HEK293 (cell line): ENCODE data around the gene DGKB.

Source experiments
- CTCF ChIA-PET: fragments of 350-600 bp; formaldehyde crosslinking; extraction: SDS; loops from one replicate; lab custom pipeline; 2021; ENCODE audit warnings: antibody characterized with exemption; lab: Yijun Ruan, JAX
- POLR2A ChIA-PET: fragments of 300-600 bp; formaldehyde crosslinking; extraction: SDS; loops from one replicate; lab custom pipeline; 2020; ENCODE audit warnings: antibody characterized with exemption, inconsistent platforms; lab: Yijun Ruan, JAX
- H3K27ac ChIP-seq: fragments of 200-500 bp; sonication (Bioruptor generic); 2 replicates; pipeline ENCODE4 v1.5.1; 2014; ENCODE audit warnings: low read depth, low read length, control low read depth, inconsistent platforms; ENCODE audit errors: extremely low read depth
- H3K36me3 ChIP-seq, 2 experiments: fragments of 200-500 bp in 1 of 2; sonication (Bioruptor generic) in 1 of 2; 1 replicate in 1 of 2; 2 replicates in 1 of 2; pipeline ENCODE4 v1.5.1; 2014 to 2017; ENCODE audit warnings: inconsistent platforms in 2 of 2, low read length in 2 of 2; ENCODE audit not compliant: control insufficient read depth in 2 of 2, insufficient read depth in 1 of 2
- H3K4me1 ChIP-seq: fragments of 200-500 bp; sonication (Bioruptor generic); 2 replicates; pipeline ENCODE4 v1.5.1; 2014; ENCODE audit warnings: mild to moderate bottlenecking, low read length, inconsistent platforms; ENCODE audit not compliant: control insufficient read depth, insufficient read depth
- H3K4me3 ChIP-seq: 2 replicates; pipeline ENCODE4 v1.5.1; 2011; ENCODE audit warnings: low read depth, mild to moderate bottlenecking, control low read depth, low read length, moderate library complexity
- H3K9me3 ChIP-seq: fragments of 200-500 bp; sonication (Bioruptor generic); 2 replicates; pipeline ENCODE4 v1.5.1; 2014; ENCODE audit warnings: low read depth, low read length, inconsistent platforms; ENCODE audit not compliant: control insufficient read depth, insufficient read depth
- HOXA7 ChIP-seq: sonication (generic); formaldehyde crosslinking; IDR thresholded peaks from 2 replicates; pipeline ENCODE4 v1.8.1; 2022; ENCODE audit warnings: missing genetic modification reagents, borderline replicate concordance
- KLF9 ChIP-seq: fragments of 450-650 bp; formaldehyde crosslinking; IDR thresholded peaks from 2 replicates; pipeline ENCODE4 v1.5.1; 2016; ENCODE audit warnings: missing biosample characterization, missing genetic modification characterization, low read depth
- MZF1 ChIP-seq: fragments of 450-650 bp; formaldehyde crosslinking; IDR thresholded peaks from 2 replicates; pipeline ENCODE4 v1.5.1; 2017; ENCODE audit warnings: missing biosample characterization, missing genetic modification characterization, borderline replicate concordance
- SALL2 ChIP-seq: fragments of 450-650 bp; formaldehyde crosslinking; IDR thresholded peaks from 2 replicates; pipeline ENCODE4 v1.5.0; 2017; ENCODE audit warnings: missing biosample characterization, mild to moderate bottlenecking, missing genetic modification characterization, borderline replicate concordance
- SCRT2 ChIP-seq: fragments of 450-650 bp; formaldehyde crosslinking; IDR thresholded peaks from 2 replicates; pipeline ENCODE4 v1.5.1; 2016; ENCODE audit warnings: missing biosample characterization, missing genetic modification characterization
- SP3 ChIP-seq: fragments of 450-650 bp; formaldehyde crosslinking; IDR thresholded peaks from 2 replicates; pipeline ENCODE4 v1.5.1; 2016; ENCODE audit warnings: missing biosample characterization, missing genetic modification characterization
- ZBTB8A ChIP-seq: fragments of 450-650 bp; formaldehyde crosslinking; IDR thresholded peaks from 2 replicates; pipeline ENCODE4 v1.5.1; 2016; ENCODE audit warnings: missing biosample characterization, missing genetic modification characterization
- ZFHX2 ChIP-seq: fragments of 450-650 bp; formaldehyde crosslinking; conservative IDR thresholded peaks from 2 replicates; pipeline ENCODE4 v1.5.1; 2016; ENCODE audit warnings: missing biosample characterization, missing genetic modification characterization
- ZNF133 ChIP-seq: fragments of 450-650 bp; formaldehyde crosslinking; IDR thresholded peaks from 2 replicates; pipeline ENCODE4 v1.5.1; 2016; ENCODE audit warnings: missing biosample characterization, missing genetic modification characterization
- ZNF157 ChIP-seq: fragments of 450-650 bp; formaldehyde crosslinking; IDR thresholded peaks from 2 replicates; pipeline ENCODE4 v1.5.1; 2016; ENCODE audit warnings: missing biosample characterization, missing genetic modification characterization
- ZNF169 ChIP-seq: fragments of 450-650 bp; formaldehyde crosslinking; IDR thresholded peaks from 2 replicates; pipeline ENCODE4 v1.5.1; 2016; ENCODE audit warnings: missing biosample characterization, missing genetic modification characterization
- ZNF175 ChIP-seq: fragments of 450-650 bp; formaldehyde crosslinking; IDR thresholded peaks from 2 replicates; pipeline ENCODE4 v1.5.1; 2016; ENCODE audit warnings: missing biosample characterization, missing genetic modification characterization
- ZNF211 ChIP-seq: fragments of 450-650 bp; formaldehyde crosslinking; IDR thresholded peaks from 2 replicates; pipeline ENCODE4 v1.5.1; 2016; ENCODE audit warnings: low read depth, missing biosample characterization, missing genetic modification characterization
- ZNF530 ChIP-seq: fragments of 450-650 bp; formaldehyde crosslinking; IDR thresholded peaks from 2 replicates; pipeline ENCODE4 v1.5.1; 2016; ENCODE audit warnings: low read depth, missing biosample characterization, missing genetic modification characterization
- ZNF629 ChIP-seq: fragments of 450-650 bp; formaldehyde crosslinking; IDR thresholded peaks from 2 replicates; pipeline ENCODE4 v1.5.1; 2017; ENCODE audit warnings: missing biosample characterization, missing genetic modification characterization
- ZNF677 ChIP-seq: fragments of 450-650 bp; IDR thresholded peaks from 2 replicates; pipeline ENCODE4 v1.5.0; 2018; ENCODE audit warnings: missing biosample characterization, mild to moderate bottlenecking, missing genetic modification characterization, moderate library complexity
- TF ChIP-seq, protein P1 (sequence below): fragments of 450-650 bp; formaldehyde crosslinking; conservative IDR thresholded peaks from 2 replicates; pipeline ENCODE4 v1.5.1; 2016; ENCODE audit warnings: low read depth, missing biosample characterization, missing genetic modification characterization
- TF ChIP-seq, protein P2 (sequence below): fragments of 450-650 bp; formaldehyde crosslinking; IDR thresholded peaks from 2 replicates; pipeline ENCODE4 v1.5.1; 2016; ENCODE audit warnings: missing biosample characterization, missing genetic modification characterization
- TF ChIP-seq, protein P3 (sequence below): fragments of 450-650 bp; formaldehyde crosslinking; IDR thresholded peaks from 2 replicates; pipeline ENCODE4 v1.5.0; 2017; ENCODE audit warnings: missing biosample characterization, missing genetic modification characterization, borderline replicate concordance

Gene DGKB

DNA sequence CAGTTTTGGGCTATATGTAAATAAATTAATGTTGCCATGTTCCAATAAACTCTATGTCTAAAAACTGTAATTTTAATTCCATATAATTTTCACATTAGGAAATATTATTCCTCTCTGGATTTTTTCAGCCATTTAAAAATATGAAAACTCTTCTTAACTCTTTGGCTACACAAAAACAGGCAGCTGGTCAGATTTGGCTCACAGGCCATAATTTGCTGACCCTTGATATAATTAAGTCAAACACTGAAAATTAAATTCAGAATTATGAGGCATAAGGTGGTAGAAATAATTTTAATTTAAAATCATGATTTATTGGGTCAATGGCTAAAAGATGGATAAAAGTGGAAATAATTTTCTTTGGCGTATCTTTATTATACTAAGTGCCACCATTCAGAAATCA is 746.1 kb downstream of the DGKB start:
- no peak overlapping the region for H3K27ac ChIP-seq
- H3K9me3 ChIP-seq: no peaks in the 10 kb centered on the region
- POLR2A ChIA-PET: no interaction called here
- CTCF ChIA-PET: no interaction called here
- H3K36me3 ChIP-seq: no peaks in the 10 kb centered on the region
- H3K4me3 ChIP-seq: no peak overlapping the region
- no peaks in the 10 kb centered on the region for H3K4me1 ChIP-seq
- TF ChIP-seq ZNF211 (tag by site-specific recombination) (no peak), ZNF530 (tag by site-specific recombination) (no peak)

- no peak overlapping the region for H3K4me3 ChIP-seq
- no peaks in the 10 kb centered on the region for H3K36me3 ChIP-seq
- ChIA-PET POLR2A (no interaction called here), CTCF (no interaction called here)
- H3K9me3 ChIP-seq: no peaks in the 10 kb centered on the region
- no peak overlapping the region for H3K27ac ChIP-seq
- no peaks in the 10 kb centered on the region for H3K4me1 ChIP-seq
- TF ChIP-seq ZFHX2 (tag by site-specific recombination) (no peak), SP3 (tag by site-specific recombination) (no peak), ZNF629 (tag by site-specific recombination) (no peak), ZNF157 (tag by site-specific recombination) (no peak), ZNF175 (tag by site-specific recombination) (no peak), SCRT2 (tag by site-specific recombination) (no peak), ZNF677 (tag by site-specific recombination) (no peak), MZF1 (tag by site-specific recombination) (no peak), ZNF169 (tag by site-specific recombination) (no peak), KLF9 (no peak), SALL2 (tag by site-specific recombination) (no peak), HOXA7 (CRISPR knock-in tag) (no peak), ZBTB8A (tag by site-specific recombination) (no peak), ZNF133 (no peak)
- TF ChIP-seq, protein P1, sequence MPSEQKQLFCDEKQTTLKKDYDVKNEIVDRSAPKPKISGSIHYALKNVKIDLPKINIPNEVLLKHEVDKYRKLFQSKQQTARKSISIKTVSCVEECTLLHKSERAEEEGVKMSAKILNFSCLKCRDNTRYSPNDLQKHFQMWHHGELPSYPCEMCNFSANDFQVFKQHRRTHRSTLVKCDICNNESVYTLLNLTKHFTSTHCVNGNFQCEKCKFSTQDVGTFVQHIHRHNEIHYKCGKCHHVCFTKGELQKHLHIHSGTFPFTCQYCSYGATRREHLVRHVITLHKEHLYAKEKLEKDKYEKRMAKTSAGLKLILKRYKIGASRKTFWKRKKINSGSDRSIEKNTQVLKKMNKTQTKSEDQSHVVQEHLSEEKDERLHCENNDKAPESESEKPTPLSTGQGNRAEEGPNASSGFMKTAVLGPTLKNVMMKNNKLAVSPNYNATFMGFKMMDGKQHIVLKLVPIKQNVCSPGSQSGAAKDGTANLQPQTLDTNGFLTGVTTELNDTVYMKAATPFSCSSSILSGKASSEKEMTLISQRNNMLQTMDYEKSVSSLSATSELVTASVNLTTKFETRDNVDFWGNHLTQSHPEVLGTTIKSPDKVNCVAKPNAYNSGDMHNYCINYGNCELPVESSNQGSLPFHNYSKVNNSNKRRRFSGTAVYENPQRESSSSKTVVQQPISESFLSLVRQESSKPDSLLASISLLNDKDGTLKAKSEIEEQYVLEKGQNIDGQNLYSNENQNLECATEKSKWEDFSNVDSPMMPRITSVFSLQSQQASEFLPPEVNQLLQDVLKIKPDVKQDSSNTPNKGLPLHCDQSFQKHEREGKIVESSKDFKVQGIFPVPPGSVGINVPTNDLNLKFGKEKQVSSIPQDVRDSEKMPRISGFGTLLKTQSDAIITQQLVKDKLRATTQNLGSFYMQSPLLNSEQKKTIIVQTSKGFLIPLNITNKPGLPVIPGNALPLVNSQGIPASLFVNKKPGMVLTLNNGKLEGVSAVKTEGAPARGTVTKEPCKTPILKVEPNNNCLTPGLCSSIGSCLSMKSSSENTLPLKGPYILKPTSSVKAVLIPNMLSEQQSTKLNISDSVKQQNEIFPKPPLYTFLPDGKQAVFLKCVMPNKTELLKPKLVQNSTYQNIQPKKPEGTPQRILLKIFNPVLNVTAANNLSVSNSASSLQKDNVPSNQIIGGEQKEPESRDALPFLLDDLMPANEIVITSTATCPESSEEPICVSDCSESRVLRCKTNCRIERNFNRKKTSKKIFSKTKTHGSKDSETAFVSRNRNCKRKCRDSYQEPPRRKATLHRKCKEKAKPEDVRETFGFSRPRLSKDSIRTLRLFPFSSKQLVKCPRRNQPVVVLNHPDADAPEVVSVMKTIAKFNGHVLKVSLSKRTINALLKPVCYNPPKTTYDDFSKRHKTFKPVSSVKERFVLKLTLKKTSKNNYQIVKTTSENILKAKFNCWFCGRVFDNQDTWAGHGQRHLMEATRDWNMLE (tag by site-specific recombination): no peak
- TF ChIP-seq, protein P2, sequence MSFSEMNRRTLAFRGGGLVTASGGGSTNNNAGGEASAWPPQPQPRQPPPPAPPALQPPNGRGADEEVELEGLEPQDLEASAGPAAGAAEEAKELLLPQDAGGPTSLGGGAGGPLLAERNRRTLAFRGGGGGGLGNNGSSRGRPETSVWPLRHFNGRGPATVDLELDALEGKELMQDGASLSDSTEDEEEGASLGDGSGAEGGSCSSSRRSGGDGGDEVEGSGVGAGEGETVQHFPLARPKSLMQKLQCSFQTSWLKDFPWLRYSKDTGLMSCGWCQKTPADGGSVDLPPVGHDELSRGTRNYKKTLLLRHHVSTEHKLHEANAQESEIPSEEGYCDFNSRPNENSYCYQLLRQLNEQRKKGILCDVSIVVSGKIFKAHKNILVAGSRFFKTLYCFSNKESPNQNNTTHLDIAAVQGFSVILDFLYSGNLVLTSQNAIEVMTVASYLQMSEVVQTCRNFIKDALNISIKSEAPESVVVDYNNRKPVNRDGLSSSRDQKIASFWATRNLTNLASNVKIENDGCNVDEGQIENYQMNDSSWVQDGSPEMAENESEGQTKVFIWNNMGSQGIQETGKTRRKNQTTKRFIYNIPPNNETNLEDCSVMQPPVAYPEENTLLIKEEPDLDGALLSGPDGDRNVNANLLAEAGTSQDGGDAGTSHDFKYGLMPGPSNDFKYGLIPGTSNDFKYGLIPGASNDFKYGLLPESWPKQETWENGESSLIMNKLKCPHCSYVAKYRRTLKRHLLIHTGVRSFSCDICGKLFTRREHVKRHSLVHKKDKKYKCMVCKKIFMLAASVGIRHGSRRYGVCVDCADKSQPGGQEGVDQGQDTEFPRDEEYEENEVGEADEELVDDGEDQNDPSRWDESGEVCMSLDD (tag by site-specific recombination): no peak
- TF ChIP-seq, protein P3, sequence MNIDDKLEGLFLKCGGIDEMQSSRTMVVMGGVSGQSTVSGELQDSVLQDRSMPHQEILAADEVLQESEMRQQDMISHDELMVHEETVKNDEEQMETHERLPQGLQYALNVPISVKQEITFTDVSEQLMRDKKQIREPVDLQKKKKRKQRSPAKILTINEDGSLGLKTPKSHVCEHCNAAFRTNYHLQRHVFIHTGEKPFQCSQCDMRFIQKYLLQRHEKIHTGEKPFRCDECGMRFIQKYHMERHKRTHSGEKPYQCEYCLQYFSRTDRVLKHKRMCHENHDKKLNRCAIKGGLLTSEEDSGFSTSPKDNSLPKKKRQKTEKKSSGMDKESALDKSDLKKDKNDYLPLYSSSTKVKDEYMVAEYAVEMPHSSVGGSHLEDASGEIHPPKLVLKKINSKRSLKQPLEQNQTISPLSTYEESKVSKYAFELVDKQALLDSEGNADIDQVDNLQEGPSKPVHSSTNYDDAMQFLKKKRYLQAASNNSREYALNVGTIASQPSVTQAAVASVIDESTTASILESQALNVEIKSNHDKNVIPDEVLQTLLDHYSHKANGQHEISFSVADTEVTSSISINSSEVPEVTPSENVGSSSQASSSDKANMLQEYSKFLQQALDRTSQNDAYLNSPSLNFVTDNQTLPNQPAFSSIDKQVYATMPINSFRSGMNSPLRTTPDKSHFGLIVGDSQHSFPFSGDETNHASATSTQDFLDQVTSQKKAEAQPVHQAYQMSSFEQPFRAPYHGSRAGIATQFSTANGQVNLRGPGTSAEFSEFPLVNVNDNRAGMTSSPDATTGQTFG: no peak
Observed at GRCh38 chr7:14148974-14149373, 753.6 kb downstream of the DGKB start.
